Mesodermal cell (in vitro differentiated cells): ENCODE results near the gene CDR2L.
"Not testable (repeated sequence)": the region's sequence is repeated elsewhere in the genome, so short reads cannot be mapped to it uniquely, and the experiment has no call there.

Source experiments
- H3K27ac ChIP-seq: 2 replicates; pipeline ENCODE4 v1.7.0; 2013; ENCODE audit warnings: mild to moderate bottlenecking, low read depth, low read length, moderate library complexity; ENCODE audit not compliant: severe bottlenecking
- H3K36me3 ChIP-seq: 2 replicates; pipeline ENCODE4 v1.7.1; 2013; ENCODE audit warnings: mild to moderate bottlenecking, low read length, moderate library complexity; ENCODE audit not compliant: control insufficient read depth, insufficient read depth
- H3K4me1 ChIP-seq: one replicate; pipeline ENCODE4 v1.7.1; 2013; ENCODE audit warnings: mild to moderate bottlenecking, low read length; ENCODE audit not compliant: insufficient read depth, control insufficient read depth, poor library complexity, severe bottlenecking
- H3K4me3 ChIP-seq: 2 replicates; pipeline ENCODE4 v1.7.0; 2013; ENCODE audit warnings: low read length, control low read depth, mild to moderate bottlenecking; ENCODE audit not compliant: insufficient read depth, poor library complexity, severe bottlenecking; ENCODE audit errors: extremely low read depth
- H3K9me3 ChIP-seq: 2 replicates; pipeline ENCODE4 v1.7.1; 2013; ENCODE audit warnings: mild to moderate bottlenecking, low read length, moderate library complexity; ENCODE audit not compliant: control insufficient read depth
- WGBS, 2 experiments: methylation state at CpG; one replicate each; pipeline ENCODE4 v1.1.5; 2013; ENCODE audit warnings: missing lambda C conversion rate in 2 of 2; ENCODE audit not compliant: insufficient coverage in 2 of 2; 5-methylcytosine and 5-hydroxymethylcytosine counted together

The CDR2L gene

GRCh38 chr17:74960570-74961342, 26.7 kb upstream of the CDR2L start:
- Histone ChIP-seq H3K9me3 (no peaks in the 10 kb centered on the region), H3K4me1 (no peaks in the 10 kb centered on the region), H3K36me3 (no peaks in the 10 kb centered on the region), H3K27ac (no peak overlapping the region), H3K4me3 (no peak overlapping the region)
- 0 to 25% methylated on average over 2 to 12 of the region's 19 CpGs for WGBS, 2 experiments

- H3K4me1 ChIP-seq = no peaks in the 10 kb centered on the region
- H3K4me3 ChIP-seq = no peak overlapping the region
- H3K27ac ChIP-seq = no peak overlapping the region
- H3K36me3 ChIP-seq = no peaks in the 10 kb centered on the region
- H3K9me3 ChIP-seq = no peaks in the 10 kb centered on the region
- 49 to 54% methylated on average over 16 to 21 of the region's 23 CpGs for WGBS, 2 experiments
These were observed 25.6 kb upstream of the CDR2L start for GRCh38 chr17:74961657-74962350.

- no peak overlapping the region for H3K27ac ChIP-seq
- H3K4me3 ChIP-seq = no peak overlapping the region
- WGBS, 2 experiments = 82 to 90% methylated on average over 12 to 15 of the region's 18 CpGs
- H3K9me3 ChIP-seq = no peaks in the 10 kb centered on the region
- no peaks in the 10 kb centered on the region for H3K4me1 ChIP-seq
- H3K36me3 ChIP-seq = no peaks in the 10 kb centered on the region
These were observed 24.6 kb upstream of the CDR2L start for GRCh38 chr17:74962622-74963394.

- Histone ChIP-seq H3K9me3 (no peaks in the 10 kb centered on the region), H3K27ac (no peak overlapping the region), H3K4me1 (no peaks in the 10 kb centered on the region), H3K4me3 (no peak overlapping the region), H3K36me3 (no peaks in the 10 kb centered on the region)
- 65 to 75% methylated on average over 10 to 11 of the region's 12 CpGs for WGBS, 2 experiments
These were observed 23.8 kb upstream of the CDR2L start for GRCh38 chr17:74963656-74964055.

GRCh38 chr17:74964246-74964761, 23.1 kb upstream of the CDR2L start:
- H3K27ac ChIP-seq = no peak overlapping the region
- H3K4me3 ChIP-seq = no peak overlapping the region
- WGBS, 2 experiments = 89 to 91% methylated on average over 9 to 12 of the region's 12 CpGs
- H3K4me1 ChIP-seq = no peaks in the 10 kb centered on the region
- no peaks in the 10 kb centered on the region for H3K9me3 ChIP-seq
- no peaks in the 10 kb centered on the region for H3K36me3 ChIP-seq

- Histone ChIP-seq H3K9me3 (no peaks in the 10 kb centered on the region), H3K4me3 (no peak overlapping the region), H3K4me1 (no peaks in the 10 kb centered on the region), H3K36me3 (no peaks in the 10 kb centered on the region), H3K27ac (no peak overlapping the region)
- WGBS, 2 experiments = 88 to 94% methylated on average over 13 to 14 of the region's 14 CpGs
These were observed 22.3 kb upstream of the CDR2L start for GRCh38 chr17:74964988-74965622.

GRCh38 chr17:74968361-74968780, 19.1 kb upstream of the CDR2L start:
- Histone ChIP-seq H3K27ac (no peak overlapping the region), H3K4me1 (peaks cover 4% of the 10 kb centered on the region), H3K36me3 (no peaks in the 10 kb centered on the region), H3K4me3 (no peak overlapping the region), H3K9me3 (no peaks in the 10 kb centered on the region)
- 90 to 97% methylated on average over 2 to 5 of the region's 5 CpGs for WGBS, 2 experiments

GRCh38 chr17:74969501-74969900, 17.9 kb upstream of the CDR2L start:
- H3K36me3 ChIP-seq, H3K27ac ChIP-seq, H3K4me3 ChIP-seq, H3K9me3 ChIP-seq, H3K4me1 ChIP-seq: not testable (repeated sequence)
- WGBS, 2 experiments = 93 to 100% methylated on average over 3 of the region's 5 CpGs

GRCh38 chr17:74970395-74970794, 17.0 kb upstream of the CDR2L start:
- no peak overlapping the region for H3K27ac ChIP-seq
- WGBS, 2 experiments = 83 to 96% methylated on average over 3 of the region's 3 CpGs
- H3K4me3 ChIP-seq = no peak overlapping the region
- no peaks in the 10 kb centered on the region for H3K9me3 ChIP-seq
- peaks cover 4% of the 10 kb centered on the region for H3K4me1 ChIP-seq
- H3K36me3 ChIP-seq = no peaks in the 10 kb centered on the region

- H3K36me3 ChIP-seq = no peaks in the 10 kb centered on the region
- H3K4me1 ChIP-seq = peaks cover 4% of the 10 kb centered on the region
- H3K27ac ChIP-seq = no peak overlapping the region
- 78 to 87% methylated on average over 6 to 7 of the region's 8 CpGs for WGBS, 2 experiments
- no peaks in the 10 kb centered on the region for H3K9me3 ChIP-seq
- H3K4me3 ChIP-seq = peak overlapping the region; percentile 47
These were observed 16.2 kb upstream of the CDR2L start for GRCh38 chr17:74971069-74971841.
